GM12878 (cell line): ENCODE measurements around the gene NRTN. TPM values are rescaled to one million over a fixed set of nuclear protein-coding genes. Genes with fewer than 3 reads are reported as not detected.

Source experiments
- ATAC-seq: fragments of 200-7000 bp; cut with Tn5 transposase; 3 replicates; pipeline ENCODE4 v1.9.1; 2020; ENCODE audit warnings: mild to moderate bottlenecking, moderate library complexity
- BruUV-seq: library from RNA; stranded (reverse); fragments of 400-500 nt; replicated peaks from 2 replicates; lab custom pipeline; 2021; lab: Mats Ljungman, UMichigan
- CTCF ChIA-PET: fragments of 300-600 bp; sonication (Branson Sonifier 250); formaldehyde crosslinking; extraction: SDS; loops from one replicate; lab custom pipeline; 2021; ENCODE audit warnings: inconsistent platforms; lab: Yijun Ruan, JAX
- POLR2A ChIA-PET: fragments of 350-600 bp; formaldehyde crosslinking; extraction: SDS; loops from one replicate; lab custom pipeline; 2021; ENCODE audit warnings: inconsistent platforms; lab: Charles Lee
- RAD21 ChIA-PET: fragments of 300-600 bp; sonication (Branson Sonifier 250); formaldehyde crosslinking; loops from one replicate; lab custom pipeline; 2023; ENCODE audit warnings: antibody characterized with exemption; ENCODE audit not compliant: unreplicated experiment; lab: Charles Lee
- SMC1A ChIA-PET: fragments of 300-600 bp; sonication (Branson Sonifier 250); formaldehyde crosslinking; loops from one replicate; lab custom pipeline; 2023; ENCODE audit not compliant: unreplicated experiment, uncharacterized antibody; lab: Charles Lee
- DNase-seq: peaks from one replicate; pipeline ENCODE4 v3.0.0-alpha.2; 2011; ENCODE audit warnings: low read depth, low spot score
- FAIRE-seq: peaks from 3 replicates; lab custom pipeline; 2011; peaks lifted over from hg19 to GRCh38; lab: Jason Lieb, UNC
- H2AFZ ChIP-seq: 2 replicates; pipeline ENCODE4 v1.6.0; 2011; ENCODE audit warnings: low read depth, low read length, control low read depth; ENCODE audit not compliant: control insufficient read depth
- H3K27ac ChIP-seq: 2 replicates; pipeline ENCODE4 v1.5.1; 2011; ENCODE audit warnings: control low read depth; ENCODE audit not compliant: control insufficient read depth, insufficient read depth
- H3K27me3 ChIP-seq, 2 experiments: replicated peaks in 1 of 2; 2 replicates each; pipeline versions ENCODE4 v1.6.0 to v1.6.1; 2011; ENCODE audit warnings: low read length in 1 of 2; ENCODE audit not compliant: control insufficient read depth in 2 of 2, insufficient read depth in 2 of 2
- H3K36me3 ChIP-seq, 2 experiments: 2 replicates each; pipeline ENCODE4 v1.5.1; 2011; ENCODE audit warnings: low read length in 1 of 2; ENCODE audit not compliant: control insufficient read depth in 2 of 2, insufficient read depth in 2 of 2
- H3K4me1 ChIP-seq: 2 replicates; pipeline ENCODE4 v1.6.1; 2011; ENCODE audit warnings: mild to moderate bottlenecking, low read length, moderate library complexity, mixed read lengths; ENCODE audit not compliant: control insufficient read depth, insufficient read depth
- H3K4me2 ChIP-seq: 2 replicates; pipeline ENCODE4 v1.6.0; 2011; ENCODE audit warnings: control low read depth; ENCODE audit not compliant: control insufficient read depth, insufficient read depth
- H3K4me3 ChIP-seq: fragments of 200-600 bp; sonication (generic); 2 replicates; pipeline ENCODE4 v1.5.1; 2016
- H3K79me2 ChIP-seq: 2 replicates; pipeline ENCODE4 v1.6.0; 2011; ENCODE audit warnings: low read length; ENCODE audit not compliant: control insufficient read depth, insufficient read depth
- H3K9ac ChIP-seq: 2 replicates; pipeline ENCODE4 v1.8.0; 2011; ENCODE audit warnings: low read length, control low read depth, mixed read lengths; ENCODE audit not compliant: control insufficient read depth, insufficient read depth
- H3K9me3 ChIP-seq: replicated peaks from 3 replicates; pipeline ENCODE4 v1.5.1; 2011; ENCODE audit warnings: mild to moderate bottlenecking, low read length; ENCODE audit not compliant: control insufficient read depth, insufficient read depth
- H4K20me1 ChIP-seq: 2 replicates; pipeline ENCODE4 v1.6.0; 2011; ENCODE audit not compliant: control insufficient read depth, insufficient read depth
- BCLAF1 ChIP-seq: fragments of 450-650 bp; IDR thresholded peaks from 2 replicates; pipeline ENCODE4 v1.6.1; 2017; ENCODE audit warnings: antibody characterized with exemption, mild to moderate bottlenecking, moderate library complexity
- BMI1 ChIP-seq: fragments of 450-650 bp; IDR thresholded peaks from 2 replicates; pipeline ENCODE4 v1.6.1; 2016; ENCODE audit warnings: mild to moderate bottlenecking, moderate library complexity, borderline replicate concordance
- ESRRA ChIP-seq: IDR thresholded peaks from 2 replicates; pipeline ENCODE4 v1.6.1; 2012; ENCODE audit warnings: mild to moderate bottlenecking, low read length, improper control_type of control experiment
- MXI1 ChIP-seq: fragments of 150-350 bp; IDR thresholded peaks from 2 replicates; pipeline ENCODE4 v1.6.1; 2011; ENCODE audit warnings: low read depth, mild to moderate bottlenecking, inconsistent platforms, low read length, improper control_type of control experiment
- SPI1 ChIP-seq: IDR thresholded peaks from 2 replicates; pipeline ENCODE4 v1.6.1; 2011; ENCODE audit warnings: low read depth, mild to moderate bottlenecking, low read length, moderate library complexity, borderline replicate concordance; ENCODE audit not compliant: insufficient read depth
- USF1 ChIP-seq: IDR thresholded peaks from 2 replicates; pipeline ENCODE4 v1.6.1; 2011; ENCODE audit warnings: borderline replicate concordance, low read depth, mild to moderate bottlenecking, moderate library complexity, mixed read lengths, low read length; ENCODE audit not compliant: insufficient read depth; ENCODE audit errors: extremely low read length
- ZBTB4 ChIP-seq: fragments of 450-650 bp; formaldehyde crosslinking; IDR thresholded peaks from 2 replicates; pipeline ENCODE4 v1.4.0; 2022; ENCODE audit warnings: mild to moderate bottlenecking, moderate library complexity
- ZNF592 ChIP-seq: fragments of 450-650 bp; IDR thresholded peaks from 2 replicates; pipeline ENCODE4 v1.6.1; 2017; ENCODE audit warnings: mild to moderate bottlenecking, moderate library complexity
- ZNF622 ChIP-seq: fragments of 450-650 bp; IDR thresholded peaks from 2 replicates; pipeline ENCODE4 v1.6.1; 2017; ENCODE audit warnings: mild to moderate bottlenecking, inconsistent platforms
- WGBS: methylation state at CpG from one replicate; pipeline ENCODE4 v1.1.6; 2016; ENCODE audit warnings: low lambda C conversion rate; ENCODE audit not compliant: insufficient replicate concordance, insufficient coverage; ENCODE audit errors: missing lambda C conversion rate; 5-methylcytosine and 5-hydroxymethylcytosine counted together
- in situ Hi-C: fragments of 300-500 bp; cut with MboI; formaldehyde crosslinking; loops from 9 replicates; pipeline ENCODE4 v1.14.3; 2018; ENCODE audit warnings: mixed read lengths
- intact Hi-C: fragments of 100-400 bp; cut with micrococcal nuclease; formaldehyde crosslinking; loops from one replicate; pipeline ENCODE4 v1.14.2; 2022; ENCODE audit not compliant: unreplicated experiment
- polyA plus RNA-seq, 11 experiments: library from polyadenylated mRNA; depleted of rRNA in 4 of 11; unstranded in 6 of 11; stranded (reverse) in 5 of 11; fragments of >200 nt; fragmentation: Nextera tagmentation in 4 of 11; fragmentation: Illumina TruSeq in 1 of 11; extraction: Ambion mirVana in 4 of 11; extraction: Trizol in 1 of 11; gene quantifications; 1 replicate in 1 of 11; 2 replicates in 10 of 11; pipeline versions ENCODE4 v1.2.1 to v1.2.3, GENCODE V29; 2011 to 2016; ENCODE audit warnings: inconsistent platforms in 2 of 11, missing spikeins in 2 of 11, low read depth in 1 of 11
- total RNA-seq, 4 experiments: library from RNA; depleted of rRNA in 3 of 4; stranded (reverse); fragments of >200 nt in 3 of 4; fragmentation: Illumina TruSeq in 1 of 4; extraction: Trizol in 1 of 4; gene quantifications; 2 replicates each; pipeline versions ENCODE4 v1.2.1 to v1.2.3, GENCODE V29; 2013 to 2021

The NRTN gene
- total and polyA plus RNA-seq, 10 of the 15 experiments (the other 5 are each of a cell fraction or from before 2014, with no cell fraction given), result not detected

GRCh38 chr19:5850743-5851293 is 46.0 kb downstream of the NRTN start (continued):
- no peak for TF ChIP-seq ZBTB4 (CRISPR knock-in tag)
- TF ChIP-seq ESRRA, result no peak
- TF ChIP-seq ZNF592, result no peak
- no peak for TF ChIP-seq ZNF622
- TF ChIP-seq, all 136 proteins: peak for 0

- ChIA-PET CTCF (no interaction called here), SMC1A (no interaction called here), POLR2A (no interaction called here)
- BruUV-seq, result no TSS peak
- Histone ChIP-seq H2AFZ (no peak within 1 kb of the TSS), H3K4me1 (no peaks in the 10 kb centered on the region), H3K9me3 (no peaks in the 10 kb centered on the region), H3K79me2 (no peaks in the 10 kb centered on the region)
- intact Hi-C loops, result no loop called here
- WGBS, result 53% methylated on average over 10 of the region's 10 CpGs
- TF ChIP-seq BCLAF1 (no peak), SPI1 (no peak), MXI1 (no peak), BMI1 (no peak), USF1 (no peak)
- TF ChIP-seq, all 136 proteins: peak for 0
- RAD21 ChIA-PET, result no interaction called here
- H3K9ac ChIP-seq, result no peak within 1 kb of the TSS
- FAIRE-seq (no peak), DNase-seq (no peak), ATAC-seq (no peak)
- H4K20me1 ChIP-seq, result no peaks in the 10 kb centered on the region
- no peak within 1 kb of the TSS for H3K27ac ChIP-seq
- in situ Hi-C loops, result no loop called here
- H3K27me3 ChIP-seq, result no peaks in the 10 kb centered on the region; a peak in 1 of 4 replicates
- H3K4me2 ChIP-seq, result no peak within 1 kb of the TSS
- H3K4me3 ChIP-seq, result no peak within 1 kb of the TSS
- no peaks in the 10 kb centered on the region for H3K36me3 ChIP-seq
Observed at GRCh38 chr19:5851302-5851701, 46.4 kb downstream of the NRTN start, which contains the start of gene FUT3. FUT3 (minus strand) TSS chr19:5851449.
